Activated naive CD4-positive, alpha-beta T cell treated with anti-CD3 and anti-CD28 coated beads, Interleukin-2, amount 10 ng/mL, durations not matched to agents 7 days and 5 days (primary cell): ENCODE results near the gene THG1L.
A peak's percentile ranks its signal among the peaks of the same experiment; 100 is the strongest.

ENCODE experiments used
- CTCF ChIA-PET: fragments of 350-600 bp; sonication (Branson Sonifier 250); formaldehyde crosslinking; loops from one replicate; lab custom pipeline; 2021; ENCODE audit warnings: antibody characterized with exemption; lab: Charles Lee
- DNase-seq: peaks from one replicate; pipeline ENCODE4 v3.0.0-alpha.2; 2020
- H3K27ac Mint-ChIP-seq: one replicate; pipeline ENCODE4 v1.8.0; 2021; ENCODE audit warnings: mild to moderate bottlenecking, moderate library complexity, mixed read lengths
- H3K27me3 Mint-ChIP-seq: one replicate; pipeline ENCODE4 v1.8.0; 2021; ENCODE audit warnings: mild to moderate bottlenecking, mixed read lengths
- H3K36me3 Mint-ChIP-seq: one replicate; pipeline ENCODE4 v1.8.0; 2021; ENCODE audit warnings: mixed read lengths
- H3K4me1 Mint-ChIP-seq: one replicate; pipeline ENCODE4 v1.8.0; 2021; ENCODE audit warnings: mixed read lengths
- H3K4me3 Mint-ChIP-seq: one replicate; pipeline ENCODE4 v1.8.0; 2021; ENCODE audit warnings: mild to moderate bottlenecking, moderate library complexity, mixed read lengths
- H3K9me3 Mint-ChIP-seq: one replicate; pipeline ENCODE4 v1.8.0; 2021; ENCODE audit warnings: mixed read lengths

The THG1L gene

GRCh38 chr5:157735991-157736390 lies 4.8 kb downstream of the THG1L start:
- Mint-ChIP-seq H3K4me1 (peaks cover 23% of the 10 kb centered on the region), H3K27ac (no peak overlapping the region), H3K9me3 (no peaks in the 10 kb centered on the region), H3K4me3 (no peak overlapping the region), H3K27me3 (no peaks in the 10 kb centered on the region), H3K36me3 (peaks cover 30% of the 10 kb centered on the region)
- CTCF ChIA-PET = interaction anchor here (0.7 to 1.6 kb wide), 3 partner anchors 45 to 408 kb away, joined by 3 to 4 read pairs (median 3); no protein-coding TSS in a partner anchor
- no peak for DNase-seq

- no peaks in the 10 kb centered on the region for H3K27me3 Mint-ChIP-seq
- no peak overlapping the region for H3K4me3 Mint-ChIP-seq
- CTCF ChIA-PET = interaction anchor here (0.7 to 1.7 kb wide), 6 partner anchors 22 to 411 kb away, joined by 3 to 8 read pairs (median 4); no protein-coding TSS in a partner anchor
- no peak overlapping the region for H3K27ac Mint-ChIP-seq
- no peaks in the 10 kb centered on the region for H3K9me3 Mint-ChIP-seq
- H3K36me3 Mint-ChIP-seq = peaks cover 21% of the 10 kb centered on the region
- peaks cover 17% of the 10 kb centered on the region for H3K4me1 Mint-ChIP-seq
- DNase-seq = no peak
Observed at GRCh38 chr5:157739388-157740228, 8.4 kb downstream of the THG1L start.

DNA sequence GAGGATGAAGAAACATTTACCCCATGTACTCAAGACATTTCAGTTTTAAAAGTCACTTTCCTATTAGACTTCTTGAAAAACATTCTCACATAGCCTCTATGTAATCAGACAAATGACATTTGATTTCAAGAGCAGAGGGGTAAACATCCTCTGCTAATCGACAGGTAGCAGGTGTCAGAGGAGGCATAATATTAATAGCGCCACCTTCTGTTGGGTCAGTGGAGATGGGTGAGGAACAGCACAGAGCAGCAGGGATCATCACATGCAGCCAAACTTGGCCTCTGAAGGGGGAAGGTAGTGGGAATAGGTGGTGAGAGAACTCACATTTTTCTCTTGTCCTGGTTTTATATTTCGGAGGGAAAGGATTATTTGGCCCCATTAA lies 9.0 kb downstream of the THG1L start:
- Mint-ChIP-seq H3K36me3 (peaks cover 19% of the 10 kb centered on the region), H3K9me3 (no peaks in the 10 kb centered on the region), H3K4me1 (peaks cover 22% of the 10 kb centered on the region), H3K4me3 (no peak overlapping the region), H3K27ac (no peak overlapping the region), H3K27me3 (no peaks in the 10 kb centered on the region)
- DNase-seq = peak; percentile 48
- CTCF ChIA-PET = interaction anchor here (1.5 to 4.4 kb wide), 3 partner anchors 20 to 373 kb away, joined by 4 to 32 read pairs (median 4); no protein-coding TSS in a partner anchor

DNA sequence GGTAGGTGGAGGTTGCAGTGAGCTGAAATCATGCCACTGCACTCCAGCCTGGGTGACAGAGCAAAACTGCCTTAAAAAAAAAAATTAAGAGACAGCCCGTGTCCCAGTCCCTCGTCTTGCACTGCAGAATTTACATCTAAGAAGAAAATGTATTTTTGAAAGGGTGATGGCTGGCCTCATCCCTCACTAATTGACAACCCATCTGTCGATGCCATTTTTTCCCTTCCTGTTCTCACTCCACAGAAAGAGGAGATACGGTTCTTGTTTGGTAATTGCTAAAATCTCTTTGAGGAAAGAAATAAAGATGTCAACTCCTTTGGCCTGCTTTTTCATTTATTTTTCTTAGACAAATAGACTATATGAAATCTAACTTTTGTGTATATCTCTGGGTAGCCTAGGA lies 9.9 kb downstream of the THG1L start:
- H3K4me3 Mint-ChIP-seq = no peak overlapping the region
- H3K27me3 Mint-ChIP-seq = no peaks in the 10 kb centered on the region
- H3K36me3 Mint-ChIP-seq = peaks cover 23% of the 10 kb centered on the region
- H3K27ac Mint-ChIP-seq = no peak overlapping the region
- peaks cover 27% of the 10 kb centered on the region for H3K4me1 Mint-ChIP-seq
- CTCF ChIA-PET = interaction anchor here (0.7 to 4.4 kb wide), 7 partner anchors 12 to 374 kb away, joined by 3 to 32 read pairs (median 4); no protein-coding TSS in a partner anchor
- no peaks in the 10 kb centered on the region for H3K9me3 Mint-ChIP-seq
- DNase-seq = no peak

DNA sequence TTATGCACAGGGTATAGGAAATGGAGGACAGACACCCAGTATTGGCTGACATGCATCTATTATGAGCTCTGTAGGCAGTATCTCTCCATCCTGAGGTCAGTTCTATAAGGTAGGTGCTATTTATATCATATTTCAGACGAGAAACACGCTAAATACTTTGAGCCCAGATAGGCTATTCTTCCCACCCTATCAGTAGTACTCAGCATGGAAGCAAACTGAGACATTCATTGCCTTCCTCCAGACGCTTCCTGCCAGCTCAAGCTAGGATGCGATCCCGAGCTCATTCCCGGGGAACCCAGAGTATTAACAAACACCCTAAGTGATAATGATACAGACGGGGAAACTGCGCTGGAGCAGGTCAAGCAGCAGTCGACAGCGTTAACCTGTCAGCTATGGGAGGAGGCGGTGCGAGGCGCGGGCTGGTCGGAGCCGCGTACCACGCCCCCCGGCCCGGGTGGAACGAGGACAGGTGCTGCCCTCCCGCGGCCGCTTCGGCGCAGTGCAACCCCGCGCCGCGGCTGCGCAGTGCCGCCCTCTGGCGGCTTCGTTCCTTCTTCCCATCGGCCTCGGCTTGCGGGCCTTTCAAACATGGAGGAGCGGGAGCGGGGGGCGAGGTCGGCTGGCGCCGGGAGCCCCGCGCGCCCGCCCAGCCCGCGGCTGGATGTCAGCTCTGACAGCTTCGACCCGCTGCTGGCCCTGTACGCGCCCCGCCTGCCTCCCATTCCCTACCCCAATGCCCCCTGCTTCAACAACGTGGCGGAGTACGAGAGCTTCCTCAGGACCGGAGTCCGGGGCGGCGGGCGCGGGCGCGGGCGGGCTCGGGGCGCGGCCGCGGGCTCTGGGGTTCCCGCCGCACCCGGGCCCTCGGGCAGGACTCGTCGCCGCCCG lies 12.2 kb downstream of the THG1L start, which contains the start of gene LSM11:
Gene LSM11 (plus strand): TSS at position 550 of the 888 bp plus-strand sequence. CDS start 39 bp downstream, at position 589.
- CTCF ChIA-PET = interaction anchor here (0.6 to 4.4 kb wide), 48 partner anchors 9 to 419 kb away, joined by 3 to 33 read pairs (median 4); partner anchors contain the start of genes SOX30 and THG1L
- Mint-ChIP-seq H3K36me3 (peaks cover 12% of the 10 kb centered on the region), H3K9me3 (no peaks in the 10 kb centered on the region), H3K4me1 (peaks cover 36% of the 10 kb centered on the region), H3K27me3 (no peaks in the 10 kb centered on the region), H3K27ac (peak within 1 kb of the TSS; percentile 78), H3K4me3 (peak within 1 kb of the TSS; percentile 85)
- DNase-seq = peak; percentile 91

GRCh38 chr5:157744051-157745011 lies 13.1 kb downstream of the THG1L start:
- peak overlapping the region; percentile 78 for H3K27ac Mint-ChIP-seq
- peaks cover 9% of the 10 kb centered on the region for H3K36me3 Mint-ChIP-seq
- CTCF ChIA-PET = interaction anchor here (1.1 to 4.4 kb wide), 27 partner anchors 8 to 1362 kb away, joined by 3 to 33 read pairs (median 6); partner anchors contain the start of genes SOX30 and THG1L
- H3K4me1 Mint-ChIP-seq = peaks cover 39% of the 10 kb centered on the region
- no peaks in the 10 kb centered on the region for H3K27me3 Mint-ChIP-seq
- DNase-seq = peak; percentile 57
- no peaks in the 10 kb centered on the region for H3K9me3 Mint-ChIP-seq
- peak overlapping the region; percentile 85 for H3K4me3 Mint-ChIP-seq

- H3K36me3 Mint-ChIP-seq = peaks cover 9% of the 10 kb centered on the region
- peak overlapping the region; percentile 6 for H3K27ac Mint-ChIP-seq
- DNase-seq = no peak
- CTCF ChIA-PET = interaction anchor here (0.8 to 3.6 kb wide), 3 partner anchors 372 to 1362 kb away, joined by 3 to 30 read pairs (median 3); no protein-coding TSS in a partner anchor
- peak overlapping the region; percentile 85 for H3K4me3 Mint-ChIP-seq
- peaks cover 39% of the 10 kb centered on the region for H3K4me1 Mint-ChIP-seq
- H3K9me3 Mint-ChIP-seq = no peaks in the 10 kb centered on the region
- H3K27me3 Mint-ChIP-seq = no peaks in the 10 kb centered on the region
Observed at GRCh38 chr5:157745041-157745456, 13.8 kb downstream of the THG1L start.

DNA sequence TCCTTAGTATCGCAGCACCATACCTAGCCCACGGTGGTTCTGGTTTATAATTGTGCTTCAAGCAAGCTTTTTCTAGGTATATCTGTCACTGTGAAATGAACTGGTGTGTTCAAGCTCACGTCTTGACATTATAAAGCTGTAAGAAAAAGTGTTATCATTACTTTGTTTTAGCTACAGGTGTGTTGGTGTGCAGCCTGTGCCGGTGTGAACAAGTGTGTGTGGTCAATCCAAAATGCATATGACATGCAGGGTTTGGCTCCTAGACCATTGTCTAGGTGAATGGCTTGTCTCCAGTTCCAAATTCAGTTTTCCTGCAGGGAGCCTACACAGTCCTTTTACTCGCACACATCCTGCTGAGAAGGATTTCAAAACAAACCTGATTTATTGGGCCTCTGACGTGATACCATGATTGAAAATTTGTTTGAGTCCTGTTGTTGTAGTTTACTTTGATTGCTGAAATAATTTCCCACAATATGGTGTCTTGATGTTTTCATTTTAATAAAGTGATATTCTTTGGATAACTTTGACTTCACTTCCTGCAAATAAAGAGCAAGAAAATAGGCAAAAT lies 16.0 kb downstream of the THG1L start:
- peaks cover 35% of the 10 kb centered on the region for H3K4me1 Mint-ChIP-seq
- no peak overlapping the region for H3K27ac Mint-ChIP-seq
- H3K4me3 Mint-ChIP-seq = no peak overlapping the region
- H3K36me3 Mint-ChIP-seq = peaks cover 13% of the 10 kb centered on the region
- H3K9me3 Mint-ChIP-seq = no peaks in the 10 kb centered on the region
- no peak for DNase-seq
- no peaks in the 10 kb centered on the region for H3K27me3 Mint-ChIP-seq
- CTCF ChIA-PET = interaction anchor here (1.0 to 1.3 kb wide), 2 partner anchors 30 to 315 kb away, joined by 3 read pairs; no protein-coding TSS in a partner anchor

DNA sequence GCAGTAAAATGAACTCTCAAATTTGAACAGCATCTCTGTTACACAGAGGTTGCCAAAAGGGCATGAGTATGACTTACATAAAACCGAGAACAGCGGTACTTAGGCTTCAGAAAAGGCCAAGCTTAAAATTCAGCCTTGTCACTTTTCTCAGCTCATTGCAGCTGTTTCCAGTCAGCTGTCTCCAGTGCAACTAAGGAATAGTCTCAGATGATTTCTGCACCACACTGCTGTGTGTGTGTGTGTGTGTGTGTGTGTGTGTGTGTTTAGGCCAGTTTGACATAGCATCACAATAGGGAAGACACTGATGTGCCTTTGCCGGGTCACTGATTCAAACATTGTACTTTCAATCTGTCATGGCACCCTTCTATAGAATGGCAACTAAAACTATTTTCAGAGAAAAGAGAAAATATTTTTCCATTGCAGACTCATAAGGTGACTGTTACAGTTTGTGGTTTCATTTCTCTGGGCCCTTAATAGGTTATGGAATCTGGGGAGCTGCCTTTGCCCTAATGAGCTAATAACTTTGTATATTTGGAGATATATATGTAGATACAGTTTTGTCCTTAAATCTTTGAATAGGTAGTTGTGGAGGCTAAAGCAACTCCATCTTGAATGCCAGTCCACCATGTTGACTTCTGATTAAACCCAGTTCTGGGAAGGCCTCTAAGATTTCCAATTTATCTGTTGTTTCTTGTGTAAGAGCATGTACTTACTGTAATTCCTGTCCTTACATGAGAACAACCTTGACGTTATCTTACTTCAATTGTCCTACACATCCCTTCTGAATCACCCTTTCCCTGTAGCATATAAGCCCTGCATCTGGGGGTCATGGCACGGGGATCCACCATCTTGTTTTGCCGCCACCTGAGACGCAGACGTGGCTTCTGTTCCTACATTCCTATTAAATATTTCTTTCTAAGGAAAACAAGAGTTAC lies 16.8 kb downstream of the THG1L start:
- Mint-ChIP-seq H3K27ac (no peak overlapping the region), H3K9me3 (no peaks in the 10 kb centered on the region), H3K36me3 (peaks cover 16% of the 10 kb centered on the region), H3K4me1 (peaks cover 30% of the 10 kb centered on the region), H3K4me3 (no peak overlapping the region), H3K27me3 (no peaks in the 10 kb centered on the region)
- DNase-seq = no peak
- CTCF ChIA-PET = no interaction called here

DNA sequence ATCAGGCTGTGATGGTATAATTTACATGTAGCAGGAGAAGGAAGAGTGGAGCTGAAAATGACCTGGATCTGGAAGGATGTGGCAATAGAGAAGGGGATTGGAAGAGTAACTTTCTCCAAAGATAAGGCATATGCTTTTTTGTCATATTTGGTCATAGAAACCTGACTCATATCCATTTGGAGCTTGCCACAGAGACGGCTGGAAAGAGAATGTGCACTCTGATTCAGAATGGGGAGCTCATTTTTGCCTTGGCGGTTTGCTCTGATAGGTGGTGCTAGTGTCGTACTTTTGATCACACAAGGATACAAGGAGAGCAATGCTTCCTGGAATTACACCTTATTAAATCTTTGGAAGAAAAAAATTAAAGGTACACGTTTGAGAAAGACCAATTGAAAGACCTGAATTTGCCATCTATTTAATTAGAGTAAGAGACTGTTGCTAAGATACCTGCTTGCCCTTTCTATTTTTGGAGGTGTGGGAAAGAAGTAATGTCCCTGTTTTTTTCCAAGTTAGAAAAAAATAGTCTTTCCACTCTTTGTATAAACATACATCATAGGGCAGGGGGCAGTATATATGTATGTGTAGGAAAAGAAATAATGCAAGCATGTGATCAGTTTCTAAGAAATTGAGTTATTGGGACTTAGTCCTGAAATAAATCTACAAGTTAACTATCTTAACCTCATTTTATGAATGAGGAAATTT lies 17.7 kb downstream of the THG1L start:
- H3K27ac Mint-ChIP-seq = no peak overlapping the region
- peaks cover 19% of the 10 kb centered on the region for H3K36me3 Mint-ChIP-seq
- no peak for DNase-seq
- H3K4me1 Mint-ChIP-seq = peaks cover 27% of the 10 kb centered on the region
- H3K9me3 Mint-ChIP-seq = no peaks in the 10 kb centered on the region
- no peaks in the 10 kb centered on the region for H3K27me3 Mint-ChIP-seq
- H3K4me3 Mint-ChIP-seq = no peak overlapping the region
- CTCF ChIA-PET = no interaction called here

DNA sequence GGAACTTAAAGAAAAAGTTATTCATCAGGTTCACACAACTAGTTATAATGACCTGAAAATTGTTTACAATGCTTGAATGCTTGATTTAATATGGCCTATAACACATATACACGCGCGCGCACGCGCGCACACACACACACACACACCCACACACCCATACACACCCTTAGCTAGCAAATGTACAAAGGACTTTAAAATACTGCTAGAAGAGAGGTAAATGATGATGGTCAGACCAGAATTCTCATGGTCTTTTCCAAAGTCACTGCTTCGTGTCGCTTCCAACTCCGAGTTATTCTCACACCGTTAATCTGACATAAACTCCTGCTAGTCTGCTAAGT lies 18.2 kb downstream of the THG1L start:
- peaks cover 17% of the 10 kb centered on the region for H3K36me3 Mint-ChIP-seq
- peaks cover 24% of the 10 kb centered on the region for H3K4me1 Mint-ChIP-seq
- no peak overlapping the region for H3K4me3 Mint-ChIP-seq
- no peak for DNase-seq
- CTCF ChIA-PET = no interaction called here
- no peaks in the 10 kb centered on the region for H3K9me3 Mint-ChIP-seq
- H3K27ac Mint-ChIP-seq = no peak overlapping the region
- H3K27me3 Mint-ChIP-seq = no peaks in the 10 kb centered on the region
